K562 (cell line): Measurements from ENCODE around the gene TIMP1. TPM values are rescaled to one million over a fixed set of nuclear protein-coding genes. Genes with fewer than 3 reads are reported as not detected.

Source experiments
- BACH1 ChIP-seq: fragments of 200-800 bp; sonication (Bioruptor generic); IDR thresholded peaks from 2 replicates; pipeline ENCODE4 v1.6.1; 2016; ENCODE audit warnings: missing genetic modification characterization, missing compliant biosample characterization
- BMI1 ChIP-seq: fragments of 150-350 bp; IDR thresholded peaks from 2 replicates; pipeline ENCODE4 v1.6.1; 2014; ENCODE audit warnings: low read length
- ELF1 ChIP-seq: fragments of 200-800 bp; sonication (Bioruptor generic); IDR thresholded peaks from 2 replicates; pipeline ENCODE4 v1.6.1; 2016; ENCODE audit warnings: missing genetic modification characterization, missing compliant biosample characterization
- FOXA3 ChIP-seq, 2 experiments: fragments of 450-650 bp in 1 of 2; sonication (generic) in 1 of 2; formaldehyde crosslinking; IDR thresholded peaks in 1 of 2; conservative IDR thresholded peaks in 1 of 2; 2 replicates each; pipeline versions ENCODE4 v1.4.0 to v1.8.0; 2020 to 2022; ENCODE audit warnings: mild to moderate bottlenecking in 2 of 2, missing genetic modification reagents in 1 of 2
- FOXK2 ChIP-seq, 2 experiments: fragments of 450-650 bp; IDR thresholded peaks in 1 of 2; conservative IDR thresholded peaks in 1 of 2; 2 replicates each; pipeline ENCODE4 v1.6.1; 2016; ENCODE audit warnings: low read depth in 2 of 2, mild to moderate bottlenecking in 1 of 2
- GABPA ChIP-seq: fragments of 200-800 bp; sonication (Bioruptor generic); conservative IDR thresholded peaks from 2 replicates; pipeline ENCODE4 v1.6.1; 2016; ENCODE audit warnings: low read depth, missing genetic modification characterization, missing compliant biosample characterization
- LCOR ChIP-seq: sonication (generic); formaldehyde crosslinking; IDR thresholded peaks from 2 replicates; pipeline ENCODE4 v1.8.0; 2022; ENCODE audit warnings: mild to moderate bottlenecking, missing genetic modification reagents
- SAFB2 ChIP-seq: fragments of 200-400 bp; formaldehyde crosslinking; IDR thresholded peaks from 2 replicates; pipeline ENCODE4 v1.6.1; 2018; ENCODE audit warnings: borderline replicate concordance, low read length, low read depth, moderate library complexity; ENCODE audit not compliant: severe bottlenecking
- SMAD3 ChIP-seq: fragments of 450-650 bp; formaldehyde crosslinking; conservative IDR thresholded peaks from 2 replicates; pipeline ENCODE4 v1.4.0; 2020; ENCODE audit warnings: mild to moderate bottlenecking
- SMARCB1 ChIP-seq: IDR thresholded peaks from 2 replicates; pipeline ENCODE4 v1.6.1; 2011; ENCODE audit warnings: improper control_type of control experiment, low read depth; ENCODE audit not compliant: insufficient read length
- STAG1 ChIP-seq: sonication (generic); formaldehyde crosslinking; IDR thresholded peaks from 2 replicates; pipeline ENCODE4 v1.5.0; 2020; ENCODE audit warnings: missing genetic modification reagents, borderline replicate concordance
- TCF3 ChIP-seq: sonication (generic); formaldehyde crosslinking; IDR thresholded peaks from 2 replicates; pipeline ENCODE4 v1.4.0; 2020; ENCODE audit warnings: mild to moderate bottlenecking, missing genetic modification reagents
- TCF7L2 ChIP-seq: fragments of 150-350 bp; IDR thresholded peaks from 2 replicates; pipeline ENCODE4 v1.6.1; 2016; ENCODE audit warnings: low read depth, mild to moderate bottlenecking, low read length, moderate library complexity
- ZNF140 ChIP-seq: fragments of 250-450 bp; sonication (Bioruptor Pico); IDR thresholded peaks from 2 replicates; pipeline ENCODE4 v1.8.0; 2021; ENCODE audit warnings: moderate library complexity, mild to moderate bottlenecking, inconsistent platforms
- ZNF263 ChIP-seq: sonication (generic); formaldehyde crosslinking; IDR thresholded peaks from 2 replicates; pipeline ENCODE4 v1.8.0; 2022; ENCODE audit warnings: mild to moderate bottlenecking, missing genetic modification reagents, borderline replicate concordance
- ZNF384 ChIP-seq: IDR thresholded peaks from 2 replicates; pipeline ENCODE4 v1.6.1; 2012; ENCODE audit warnings: low read depth, low read length, improper control_type of control experiment
- ZNF766 ChIP-seq: fragments of 200-800 bp; sonication (Bioruptor generic); conservative IDR thresholded peaks from 2 replicates; pipeline ENCODE4 v1.6.1; 2016; ENCODE audit warnings: missing genetic modification characterization, missing compliant biosample characterization
- polyA plus RNA-seq, 8 experiments: library from polyadenylated mRNA; depleted of rRNA in 4 of 8; stranded (reverse) in 5 of 8; unstranded in 3 of 8; fragments of >200 nt; fragmentation: Nextera tagmentation in 2 of 8; fragmentation: Illumina TruSeq in 1 of 8; extraction: Ambion mirVana in 2 of 8; extraction: Trizol in 1 of 8; gene quantifications; 2 replicates each; pipeline versions ENCODE4 v1.2.1 to v1.2.3, GENCODE V29; 2011 to 2014; ENCODE audit warnings: inconsistent platforms in 1 of 8, missing spikeins in 1 of 8
- total RNA-seq, 7 experiments: library from RNA; depleted of rRNA in 6 of 7; stranded (reverse); fragments of >200 nt in 6 of 7; fragmentation: Illumina TruSeq in 2 of 7; extraction: Trizol in 2 of 7; gene quantifications; 2 replicates each; pipeline versions ENCODE4 v1.2.1 to v1.2.3, GENCODE V29; 2011 to 2021; ENCODE audit warnings: low replicate concordance in 1 of 7
- TF ChIP-seq, protein P1 (sequence below): fragments of 450-650 bp; IDR thresholded peaks from 2 replicates; pipeline ENCODE4 v1.6.1; 2018; ENCODE audit warnings: mild to moderate bottlenecking, low read depth; ENCODE audit not compliant: partially characterized antibody
- TF ChIP-seq, protein P2 (sequence below): fragments of 450-650 bp; IDR thresholded peaks from 2 replicates; pipeline ENCODE4 v1.7.0; 2016; ENCODE audit warnings: borderline replicate concordance
- TF ChIP-seq, protein P3 (sequence below): sonication (generic); formaldehyde crosslinking; IDR thresholded peaks from 2 replicates; pipeline ENCODE4 v1.8.1; 2023; ENCODE audit warnings: mild to moderate bottlenecking, missing genetic modification reagents, moderate library complexity
- TF ChIP-seq, protein P4 (sequence below), 2 experiments: fragments of 450-650 bp; IDR thresholded peaks; 2 replicates each; pipeline ENCODE4 v1.6.1; 2016

The TIMP1 gene
- total and polyA plus RNA-seq, 9 of the 15 experiments (the other 6 are each of a cell fraction or from before 2014, with no cell fraction given) = 115 to 699 (median 273) TPM

DNA sequence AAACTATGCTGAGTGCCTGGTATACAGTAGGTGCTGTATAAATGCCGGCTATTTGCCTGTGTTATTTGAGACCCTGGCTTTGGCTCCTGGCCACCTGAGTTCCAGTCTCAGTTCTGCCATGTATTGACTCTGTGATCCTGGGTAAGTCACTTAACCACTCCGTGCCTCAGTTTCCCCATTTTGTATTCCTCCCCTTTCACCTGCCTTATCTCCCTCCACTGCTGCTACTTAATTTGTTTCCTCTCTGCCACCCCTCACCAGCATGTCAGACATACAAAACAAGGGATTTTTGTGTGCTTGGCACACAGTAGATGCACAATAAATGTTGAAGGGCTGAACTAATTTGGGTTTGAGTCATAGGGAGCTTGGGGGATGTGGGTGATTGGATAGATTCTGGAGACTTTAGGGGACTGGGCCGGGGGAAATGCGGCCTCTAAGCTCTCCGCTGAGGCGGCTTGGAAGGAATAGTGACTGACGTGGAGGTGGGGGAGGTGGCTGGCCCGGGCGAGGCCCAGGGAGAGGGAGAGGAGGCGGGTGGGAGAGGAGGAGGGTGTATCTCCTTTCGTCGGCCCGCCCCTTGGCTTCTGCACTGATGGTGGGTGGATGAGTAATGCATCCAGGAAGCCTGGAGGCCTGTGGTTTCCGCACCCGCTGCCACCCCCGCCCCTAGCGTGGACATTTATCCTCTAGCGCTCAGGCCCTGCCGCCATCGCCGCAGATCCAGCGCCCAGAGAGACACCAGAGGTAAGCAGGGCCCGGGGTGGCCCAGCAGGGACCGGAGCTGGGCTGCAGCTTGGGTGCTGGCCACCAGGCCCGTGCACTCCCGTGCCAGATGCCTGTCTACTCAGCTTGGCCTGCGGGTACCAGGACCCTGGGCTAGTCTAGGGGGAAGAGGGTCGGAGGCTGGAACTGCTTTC lies at the start of gene TIMP1 (continued):
- TF ChIP-seq TCF7L2 (no peak), BACH1 (tag) (no peak), LCOR (peak; percentile 80), ZNF384 (no peak), FOXA3 (CRISPR knock-in tag; conservative IDR thresholded peaks at IDR 0.05 in 1 of 2, IDR thresholded peaks at IDR 0.05 in 1 of 2) (no peak), STAG1 (CRISPR knock-in tag) (no peak), SMARCB1 (no peak), TCF3 (no peak), FOXK2 (conservative IDR thresholded peaks at IDR 0.05 in 1 of 2, IDR thresholded peaks at IDR 0.05 in 1 of 2; ENCODE audit: low read depth in 2 of 2) (0 out of 4 replicates have a peak, but pooled peaks have one; percentile 12 to 14), ZNF140 (CRISPR knock-in tag) (no peak), SAFB2 (no peak), ZNF766 (CRISPR knock-in tag) (no peak), GABPA (tag) (peak; percentile 71), BMI1 (no peak), ZNF263 (CRISPR knock-in tag) (0 out of 2 replicates have a peak, but pooled peaks have one; percentile 32), SMAD3 (no peak), ELF1 (tag) (peak; percentile 70; the same call in 1 of the 2 replicates)
- TF ChIP-seq, protein P1, sequence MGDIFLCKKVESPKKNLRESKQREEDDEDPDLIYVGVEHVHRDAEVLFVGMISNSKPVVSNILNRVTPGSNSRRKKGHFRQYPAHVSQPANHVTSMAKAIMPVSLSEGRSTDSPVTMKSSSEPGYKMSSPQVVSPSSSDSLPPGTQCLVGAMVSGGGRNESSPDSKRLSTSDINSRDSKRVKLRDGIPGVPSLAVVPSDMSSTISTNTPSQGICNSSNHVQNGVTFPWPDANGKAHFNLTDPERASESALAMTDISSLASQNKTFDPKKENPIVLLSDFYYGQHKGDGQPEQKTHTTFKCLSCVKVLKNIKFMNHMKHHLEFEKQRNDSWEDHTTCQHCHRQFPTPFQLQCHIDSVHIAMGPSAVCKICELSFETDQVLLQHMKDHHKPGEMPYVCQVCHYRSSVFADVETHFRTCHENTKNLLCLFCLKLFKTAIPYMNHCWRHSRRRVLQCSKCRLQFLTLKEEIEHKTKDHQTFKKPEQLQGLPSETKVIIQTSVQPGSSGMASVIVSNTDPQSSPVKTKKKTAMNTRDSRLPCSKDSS = no peak
- TF ChIP-seq, protein P2, sequence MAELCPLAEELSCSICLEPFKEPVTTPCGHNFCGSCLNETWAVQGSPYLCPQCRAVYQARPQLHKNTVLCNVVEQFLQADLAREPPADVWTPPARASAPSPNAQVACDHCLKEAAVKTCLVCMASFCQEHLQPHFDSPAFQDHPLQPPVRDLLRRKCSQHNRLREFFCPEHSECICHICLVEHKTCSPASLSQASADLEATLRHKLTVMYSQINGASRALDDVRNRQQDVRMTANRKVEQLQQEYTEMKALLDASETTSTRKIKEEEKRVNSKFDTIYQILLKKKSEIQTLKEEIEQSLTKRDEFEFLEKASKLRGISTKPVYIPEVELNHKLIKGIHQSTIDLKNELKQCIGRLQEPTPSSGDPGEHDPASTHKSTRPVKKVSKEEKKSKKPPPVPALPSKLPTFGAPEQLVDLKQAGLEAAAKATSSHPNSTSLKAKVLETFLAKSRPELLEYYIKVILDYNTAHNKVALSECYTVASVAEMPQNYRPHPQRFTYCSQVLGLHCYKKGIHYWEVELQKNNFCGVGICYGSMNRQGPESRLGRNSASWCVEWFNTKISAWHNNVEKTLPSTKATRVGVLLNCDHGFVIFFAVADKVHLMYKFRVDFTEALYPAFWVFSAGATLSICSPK = no peak
- TF ChIP-seq, protein P3, sequence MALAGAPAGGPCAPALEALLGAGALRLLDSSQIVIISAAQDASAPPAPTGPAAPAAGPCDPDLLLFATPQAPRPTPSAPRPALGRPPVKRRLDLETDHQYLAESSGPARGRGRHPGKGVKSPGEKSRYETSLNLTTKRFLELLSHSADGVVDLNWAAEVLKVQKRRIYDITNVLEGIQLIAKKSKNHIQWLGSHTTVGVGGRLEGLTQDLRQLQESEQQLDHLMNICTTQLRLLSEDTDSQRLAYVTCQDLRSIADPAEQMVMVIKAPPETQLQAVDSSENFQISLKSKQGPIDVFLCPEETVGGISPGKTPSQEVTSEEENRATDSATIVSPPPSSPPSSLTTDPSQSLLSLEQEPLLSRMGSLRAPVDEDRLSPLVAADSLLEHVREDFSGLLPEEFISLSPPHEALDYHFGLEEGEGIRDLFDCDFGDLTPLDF = no peak
- TF ChIP-seq, protein P4, sequence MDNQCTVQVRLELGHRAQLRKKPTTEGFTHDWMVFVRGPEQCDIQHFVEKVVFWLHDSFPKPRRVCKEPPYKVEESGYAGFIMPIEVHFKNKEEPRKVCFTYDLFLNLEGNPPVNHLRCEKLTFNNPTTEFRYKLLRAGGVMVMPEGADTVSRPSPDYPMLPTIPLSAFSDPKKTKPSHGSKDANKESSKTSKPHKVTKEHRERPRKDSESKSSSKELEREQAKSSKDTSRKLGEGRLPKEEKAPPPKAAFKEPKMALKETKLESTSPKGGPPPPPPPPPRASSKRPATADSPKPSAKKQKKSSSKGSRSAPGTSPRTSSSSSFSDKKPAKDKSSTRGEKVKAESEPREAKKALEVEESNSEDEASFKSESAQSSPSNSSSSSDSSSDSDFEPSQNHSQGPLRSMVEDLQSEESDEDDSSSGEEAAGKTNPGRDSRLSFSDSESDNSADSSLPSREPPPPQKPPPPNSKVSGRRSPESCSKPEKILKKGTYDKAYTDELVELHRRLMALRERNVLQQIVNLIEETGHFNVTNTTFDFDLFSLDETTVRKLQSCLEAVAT (IDR thresholded peaks at IDR 0.05) = no peak
